Islet precursor cell (in vitro differentiated cells): ENCODE results near the gene REG1B.

Source experiments
- DNase-seq: peaks from one replicate; pipeline ENCODE4 v3.0.0-alpha.2; 2018

REG1B gene, protein sequence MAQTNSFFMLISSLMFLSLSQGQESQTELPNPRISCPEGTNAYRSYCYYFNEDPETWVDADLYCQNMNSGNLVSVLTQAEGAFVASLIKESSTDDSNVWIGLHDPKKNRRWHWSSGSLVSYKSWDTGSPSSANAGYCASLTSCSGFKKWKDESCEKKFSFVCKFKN

DNA sequence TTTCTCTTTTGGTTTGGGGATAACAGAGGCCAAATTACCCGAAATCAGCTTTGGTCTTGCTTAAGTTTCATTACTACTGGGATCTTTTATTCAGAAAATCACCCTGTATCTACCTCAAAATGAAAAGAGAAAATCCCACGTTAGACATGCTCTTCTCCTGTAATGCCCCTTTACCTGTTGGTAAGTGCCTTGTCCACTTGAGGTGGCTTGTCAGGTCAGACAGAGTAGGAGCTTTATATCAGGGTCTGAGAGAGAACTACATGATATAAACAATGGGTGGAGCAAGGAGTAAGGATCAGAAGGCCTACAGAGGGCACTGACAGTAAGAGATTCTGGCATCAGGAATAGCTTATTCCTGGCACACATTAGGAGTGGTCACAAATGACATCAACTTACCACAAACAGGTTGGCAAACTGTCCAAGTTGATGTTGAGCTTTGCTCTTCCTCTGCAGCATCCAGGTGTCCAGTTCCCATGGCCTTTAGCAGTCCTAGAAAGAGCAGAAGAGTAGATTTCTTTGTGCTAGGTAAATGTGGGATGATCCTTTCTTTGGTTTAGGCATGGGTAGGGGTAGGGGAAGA, at the start of gene REG1B:
REG1B (minus strand) TSS at position 209 of the 580 bp plus-strand sequence. CDS start 381 bp downstream, outside the sequence.
- no peak for DNase-seq

DNA sequence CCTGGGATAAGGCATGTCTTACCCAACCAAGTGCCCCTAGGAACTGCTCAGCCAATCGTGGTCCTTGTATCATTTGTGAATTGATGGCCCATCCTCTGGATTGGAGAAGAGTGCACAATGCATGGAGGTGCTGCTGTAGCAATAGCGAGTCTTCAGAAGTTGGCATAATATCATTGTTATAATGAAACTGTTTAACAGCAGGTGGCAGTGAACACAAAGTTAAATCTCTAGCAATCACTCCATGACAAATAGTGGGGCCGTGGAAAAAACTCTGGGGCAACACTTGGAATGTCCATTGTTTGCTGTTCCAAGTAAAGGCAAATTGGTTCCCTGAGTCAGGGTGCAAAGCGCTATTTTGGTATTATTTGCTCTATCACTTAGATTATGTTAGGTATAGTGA, 43.9 kb upstream of the REG1B start:
- no peak for DNase-seq

DNA sequence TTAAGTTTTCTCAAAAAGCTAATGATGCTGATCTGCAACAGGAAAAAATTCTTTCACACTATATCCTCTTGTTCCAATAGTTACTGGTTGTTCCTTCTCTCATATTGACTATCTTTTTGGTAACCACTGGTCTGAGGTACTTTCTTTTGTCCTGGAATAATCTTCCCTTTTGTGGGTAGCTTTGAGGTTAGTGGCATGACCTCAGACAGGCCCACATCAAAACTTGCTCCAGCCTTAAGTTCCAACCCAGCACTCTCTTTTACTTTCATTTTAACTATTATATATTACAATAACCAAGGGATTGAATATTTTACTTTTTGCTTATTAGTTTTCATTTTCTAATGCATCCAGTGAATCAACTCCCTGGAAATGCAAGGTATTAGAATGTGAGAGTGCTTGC, 42.0 kb upstream of the REG1B start:
- DNase-seq: no peak

DNA sequence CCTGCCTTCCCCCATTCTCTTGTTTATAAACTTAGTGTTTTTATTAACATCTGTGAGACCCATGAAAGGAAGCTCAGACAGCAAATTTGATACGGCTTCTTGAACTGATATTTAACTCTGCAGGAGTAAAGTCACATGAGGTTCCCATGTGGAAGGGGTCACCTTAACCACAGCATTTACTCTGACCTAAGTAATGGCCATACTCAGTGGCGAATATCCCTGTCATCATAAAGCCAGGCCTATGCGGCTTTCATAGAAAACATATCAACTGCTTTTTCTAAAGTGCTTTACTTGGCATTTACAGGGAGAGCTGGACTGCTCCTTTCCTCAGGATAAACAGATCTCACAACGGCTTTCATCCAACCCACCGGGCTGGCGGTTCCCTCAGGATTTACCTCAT, 41.5 kb upstream of the REG1B start:
- no peak for DNase-seq

DNA sequence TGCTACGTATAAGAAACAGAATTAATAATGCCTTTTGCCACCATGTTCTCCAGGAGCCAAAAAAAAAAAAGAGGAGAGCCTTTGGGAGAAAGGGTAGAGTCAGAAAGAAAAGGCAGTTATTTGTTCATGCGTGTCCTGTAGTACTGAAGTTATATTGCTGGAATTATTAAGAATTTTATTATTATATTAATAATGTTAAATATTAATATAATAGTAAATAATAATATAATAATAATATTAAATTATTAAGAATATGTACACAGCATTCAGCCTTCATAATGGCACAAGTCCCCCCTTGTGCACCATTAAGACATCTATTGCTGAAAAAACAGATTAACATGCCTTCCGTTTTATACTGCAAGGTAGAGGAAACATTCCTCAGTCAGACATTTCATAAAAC, 40.6 kb upstream of the REG1B start:
- no peak for DNase-seq

DNA sequence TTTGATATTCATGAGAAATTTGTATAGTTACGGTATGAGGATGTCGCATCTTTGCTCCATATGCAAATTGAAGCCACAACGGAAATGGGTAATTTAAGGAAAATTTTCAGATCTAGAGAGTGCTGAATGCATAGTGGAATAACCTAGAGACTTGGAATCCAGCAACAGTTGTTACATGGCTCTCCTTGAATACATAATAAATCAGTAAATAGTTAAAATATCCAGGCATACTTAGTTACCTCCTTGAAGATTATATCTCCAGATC, 37.9 kb upstream of the REG1B start:
- no peak for DNase-seq

DNA sequence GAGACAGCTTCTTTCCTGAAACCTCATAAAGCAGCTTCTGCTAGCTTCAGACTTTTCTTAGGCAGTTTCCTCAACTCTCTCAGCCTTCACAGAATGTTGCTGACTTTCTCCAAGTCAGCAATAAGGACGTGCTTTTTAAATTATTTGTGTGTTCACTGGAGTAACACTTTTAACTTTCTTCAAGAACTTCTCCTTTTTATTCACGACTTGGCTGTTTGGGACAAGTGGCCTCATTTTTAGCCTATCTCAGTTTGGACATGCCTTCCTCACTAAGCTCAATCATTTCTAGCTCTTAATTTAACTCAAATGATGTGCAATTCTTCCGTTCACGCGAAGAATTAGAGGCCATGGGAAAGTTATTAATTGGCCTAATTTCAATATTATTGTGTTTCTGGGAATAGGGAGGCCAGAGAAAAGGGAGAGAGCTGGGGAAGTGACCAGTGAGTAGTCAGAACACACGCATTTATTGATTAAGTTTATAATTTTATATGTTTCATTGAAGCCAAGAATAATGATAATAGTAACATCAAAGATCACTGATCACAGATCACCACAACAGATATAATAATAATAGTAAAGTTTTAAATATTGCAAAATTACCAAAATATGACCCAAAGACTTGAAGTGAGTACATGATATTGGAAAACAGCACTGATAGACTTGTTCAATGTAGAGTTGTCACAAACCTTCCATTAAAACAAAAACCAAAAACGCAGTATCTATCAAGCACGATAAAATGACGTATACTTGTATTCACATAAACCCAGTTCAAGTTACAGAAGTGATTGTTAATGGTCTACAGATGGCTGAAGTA, 37.3 kb upstream of the REG1B start:
- no peak for DNase-seq

DNA sequence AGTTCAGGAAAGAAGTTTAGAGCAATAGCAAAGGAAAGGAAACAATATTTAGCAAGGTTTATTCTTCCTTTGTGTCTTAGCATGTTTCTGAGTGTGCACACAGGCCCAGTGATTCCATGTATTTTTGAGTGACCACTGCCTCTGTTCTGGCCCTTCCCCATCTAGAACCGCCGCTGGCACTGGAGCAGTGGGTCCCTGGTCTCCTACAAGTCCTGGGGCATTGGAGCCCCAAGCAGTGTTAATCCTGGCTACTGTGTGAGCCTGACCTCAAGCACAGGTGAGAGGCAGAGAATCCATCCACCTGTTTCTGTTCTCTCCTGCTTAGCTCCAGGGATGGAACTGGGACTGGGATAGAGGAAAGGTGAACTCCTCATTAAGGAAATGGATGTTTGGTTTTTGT, 34.9 kb upstream of the REG1B start:
- DNase-seq: no peak

DNA sequence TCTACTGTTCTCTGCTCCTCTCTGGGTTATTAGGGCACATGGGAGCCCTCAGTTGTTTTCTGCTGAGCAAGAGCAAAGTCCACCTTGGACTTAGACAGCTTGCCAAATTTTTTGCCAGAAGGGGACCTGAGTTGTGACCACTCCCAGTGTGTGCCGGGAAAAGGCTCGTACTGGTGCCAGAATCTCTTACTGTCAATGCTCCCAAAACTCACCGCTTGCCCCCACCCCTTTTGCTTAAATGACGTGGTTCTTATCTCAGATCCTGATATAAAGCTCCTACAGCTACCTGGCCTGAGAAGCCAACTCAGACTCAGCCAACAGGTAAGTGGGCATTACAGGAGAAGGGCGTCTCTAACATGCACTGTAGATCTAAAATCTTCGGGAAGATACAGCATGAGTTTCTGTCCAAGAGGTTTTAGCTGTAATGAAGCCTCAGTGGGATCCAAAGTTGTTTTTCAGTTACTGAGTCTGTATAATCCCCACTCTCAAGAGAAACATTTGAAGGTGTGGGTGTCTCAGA, 32.5 kb upstream of the REG1B start, which contains the start of gene REG1A:
REG1A (plus strand) TSS at position 295 of the 520 bp plus-strand sequence. CDS start 374 bp downstream, outside the sequence.
- no peak for DNase-seq

DNA sequence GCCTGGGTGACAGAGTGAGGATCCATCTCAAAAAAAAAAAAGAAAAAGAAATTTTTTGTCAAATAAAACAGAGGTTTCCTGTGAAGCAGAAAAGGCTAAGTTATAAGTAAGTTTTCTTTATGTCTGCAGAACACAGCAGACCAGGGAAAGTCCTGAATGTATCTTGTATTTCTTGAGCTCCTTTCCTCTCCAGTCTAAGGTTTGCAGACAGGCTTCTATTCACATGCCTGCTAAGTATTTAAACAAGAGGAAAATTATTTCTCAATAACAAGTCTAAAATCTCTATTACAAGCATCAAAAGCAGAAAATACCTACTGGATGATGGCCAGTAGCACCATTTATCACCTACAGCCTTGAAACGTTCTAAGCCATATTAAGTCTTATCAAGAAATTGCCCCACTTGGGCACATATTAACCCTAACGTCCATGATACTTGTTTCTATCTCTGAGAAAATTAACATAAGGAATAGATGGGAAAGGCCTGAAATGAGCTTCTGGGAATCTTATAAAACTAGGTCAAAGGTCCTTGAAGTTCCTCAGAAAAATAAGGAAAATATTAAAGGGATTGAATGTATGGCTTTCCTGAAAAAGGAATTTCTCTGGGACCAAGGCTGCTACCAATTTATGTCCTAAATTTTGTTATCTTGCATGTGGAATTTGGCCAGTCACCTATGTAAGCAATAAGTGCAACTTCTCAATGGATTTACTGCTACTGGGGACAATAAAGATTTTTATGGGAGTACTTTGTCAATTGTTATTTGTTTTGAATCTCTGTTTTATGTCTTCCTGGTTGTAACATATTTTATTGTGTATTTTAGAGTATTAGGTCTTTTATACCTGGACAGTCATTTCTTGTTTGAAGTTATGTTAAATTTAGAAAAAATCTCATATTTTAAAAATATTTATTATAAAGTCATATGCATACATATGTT, 29.5 kb upstream of the REG1B start:
- no peak for DNase-seq

DNA sequence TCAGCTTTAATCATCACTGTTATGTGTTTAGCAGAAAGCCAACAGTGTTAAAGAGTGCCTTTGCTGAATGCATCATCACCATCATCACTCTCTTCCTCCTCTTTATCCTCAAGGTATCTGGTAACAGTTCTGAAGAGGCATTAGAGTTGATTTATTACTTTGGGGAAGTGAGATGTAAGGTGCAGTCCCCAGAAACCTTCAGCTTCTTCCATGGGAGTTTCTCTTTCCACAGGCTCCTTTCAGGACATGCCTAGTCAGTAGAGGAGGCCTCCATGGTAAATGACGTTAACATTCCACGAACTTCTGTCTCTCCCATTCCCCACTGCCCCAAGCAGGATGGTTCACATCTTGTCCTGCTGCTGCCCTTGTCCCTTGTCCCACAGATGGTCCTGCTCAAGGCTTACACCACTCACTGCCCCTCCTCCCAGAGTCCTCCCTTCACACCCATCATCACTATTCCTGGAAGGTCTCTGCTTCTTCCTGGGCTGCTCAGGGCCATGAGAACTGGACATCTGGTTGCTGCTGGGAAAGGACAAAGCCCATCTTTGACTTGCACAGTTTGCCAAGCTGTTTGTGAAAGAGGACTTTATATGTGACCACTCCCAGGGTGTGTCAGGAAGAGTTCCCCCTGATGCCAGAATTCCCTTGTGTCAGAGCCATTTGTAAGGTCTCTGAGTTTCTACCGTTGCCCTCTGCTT, 27.2 kb upstream of the REG1B start:
- DNase-seq: no peak

DNA sequence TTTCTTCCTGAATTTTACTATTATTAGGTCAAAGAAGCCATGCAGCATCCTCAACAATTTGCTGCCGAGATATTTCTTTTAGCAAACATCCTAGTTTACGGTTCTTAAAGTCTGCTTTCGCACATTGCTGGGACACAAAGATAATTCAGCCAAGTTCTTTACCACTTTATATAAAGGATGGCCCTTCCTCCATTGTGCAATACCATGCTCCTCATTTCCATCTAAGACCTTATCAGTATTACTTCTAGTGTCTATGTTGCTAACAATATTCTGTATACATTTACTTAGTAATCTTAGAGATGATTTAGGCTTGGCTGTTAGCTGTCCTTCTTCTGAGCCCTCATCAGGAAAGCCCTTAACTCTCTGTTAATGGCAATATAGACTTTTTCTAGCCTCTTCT, 24.5 kb upstream of the REG1B start:
- no peak for DNase-seq

DNA sequence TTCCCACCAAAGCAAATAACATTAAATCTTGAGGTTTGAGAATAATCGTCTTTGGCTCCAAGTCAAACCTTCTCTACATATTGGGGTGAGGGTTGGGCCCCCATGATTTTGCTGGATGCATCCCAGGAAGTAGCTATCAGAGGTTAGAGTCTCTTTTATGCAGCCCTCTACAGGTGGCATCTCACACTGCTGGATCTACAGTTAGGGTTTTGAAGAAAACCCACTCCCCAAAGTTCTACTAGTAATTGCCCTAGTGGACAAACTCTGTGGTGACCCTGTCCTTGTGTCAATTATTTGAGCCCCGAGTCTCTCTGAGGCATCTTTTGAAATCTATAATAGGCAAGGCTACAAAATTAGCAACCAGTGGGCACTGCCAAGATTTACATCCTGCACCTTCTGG, 17.5 kb upstream of the REG1B start:
- no peak for DNase-seq

DNA sequence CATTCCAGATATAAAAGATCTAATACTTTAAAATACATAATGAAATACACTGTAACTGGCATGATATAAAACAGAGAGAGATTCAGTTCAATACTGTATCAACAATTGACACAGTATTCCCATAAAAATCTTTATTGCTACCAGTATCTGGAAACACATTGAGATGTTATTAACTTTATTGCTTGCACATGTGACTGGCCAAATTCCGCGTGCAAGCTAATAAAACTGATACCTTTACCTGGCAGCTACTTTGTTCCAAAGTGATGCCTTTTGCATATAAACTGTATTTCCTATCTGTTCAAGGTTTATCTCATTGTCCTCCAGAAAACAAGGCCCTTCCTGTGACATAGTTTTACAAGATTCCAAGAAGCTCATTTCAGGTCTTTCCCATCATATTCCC, 15.4 kb upstream of the REG1B start:
- no peak for DNase-seq

DNA sequence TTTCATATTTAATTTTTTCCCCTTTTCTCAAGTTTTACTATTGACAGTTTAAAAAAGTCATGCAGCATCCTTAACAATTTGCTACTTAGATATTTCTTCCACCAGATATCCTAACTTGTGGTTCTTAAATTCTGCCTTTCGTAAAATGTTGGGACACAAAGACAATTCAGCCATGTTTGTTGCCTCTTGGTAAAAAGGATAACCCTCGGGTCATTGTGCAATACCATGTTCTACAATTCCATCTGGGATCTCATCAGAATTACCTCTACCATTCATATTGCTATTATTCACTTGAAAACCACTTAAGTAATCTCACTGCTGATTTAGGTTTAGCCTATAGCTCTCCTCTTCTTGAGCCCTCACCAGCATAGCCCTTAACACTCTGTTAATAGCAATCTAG, 13.2 kb upstream of the REG1B start:
- DNase-seq: no peak

DNA sequence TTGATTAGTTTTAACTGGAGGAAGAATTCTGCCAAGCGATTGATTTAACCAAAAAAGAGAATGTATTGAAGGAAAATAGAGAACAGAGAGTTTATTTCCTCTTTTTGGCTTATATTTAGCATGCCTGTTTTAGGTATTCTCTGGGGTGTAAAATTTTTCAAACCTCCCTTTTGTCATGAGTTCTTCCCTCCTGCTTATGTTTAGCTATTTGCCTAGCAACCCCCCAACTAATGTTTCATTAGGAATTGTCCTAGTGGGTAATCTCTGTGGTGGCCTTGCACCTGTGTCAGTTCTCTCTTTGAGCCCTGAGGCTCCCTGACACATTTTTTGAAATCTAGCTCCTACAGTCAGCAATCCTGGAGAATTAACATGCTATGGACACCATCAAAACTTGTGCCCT, 12.5 kb upstream of the REG1B start:
- DNase-seq: no peak

DNA sequence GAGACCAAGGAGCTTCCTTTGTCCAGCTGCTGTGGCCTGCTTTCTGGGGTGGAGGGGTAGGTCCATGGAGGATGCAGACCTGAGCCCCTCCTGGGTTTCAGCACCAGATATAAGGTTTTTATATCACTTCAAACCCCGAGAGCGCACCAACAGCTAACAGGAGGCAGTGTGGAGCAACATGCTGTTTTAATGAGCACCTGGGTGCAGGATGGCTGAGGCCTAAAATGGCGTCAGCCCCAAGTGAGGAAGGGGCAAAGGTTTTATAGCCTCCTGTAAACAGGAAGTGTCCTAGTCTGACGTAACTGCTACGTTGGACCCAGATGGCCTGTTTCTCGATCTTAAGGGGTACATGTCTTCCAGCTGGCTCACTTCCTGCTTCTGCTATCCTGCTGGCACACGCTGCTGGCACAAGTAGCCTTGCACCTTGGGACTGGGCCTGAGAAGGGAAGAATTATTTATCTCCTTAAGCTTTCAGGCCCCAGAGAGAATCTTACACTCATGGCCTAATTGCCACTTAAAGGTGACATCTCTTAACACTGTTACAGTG, 11.4 kb upstream of the REG1B start:
- DNase-seq: no peak

DNA sequence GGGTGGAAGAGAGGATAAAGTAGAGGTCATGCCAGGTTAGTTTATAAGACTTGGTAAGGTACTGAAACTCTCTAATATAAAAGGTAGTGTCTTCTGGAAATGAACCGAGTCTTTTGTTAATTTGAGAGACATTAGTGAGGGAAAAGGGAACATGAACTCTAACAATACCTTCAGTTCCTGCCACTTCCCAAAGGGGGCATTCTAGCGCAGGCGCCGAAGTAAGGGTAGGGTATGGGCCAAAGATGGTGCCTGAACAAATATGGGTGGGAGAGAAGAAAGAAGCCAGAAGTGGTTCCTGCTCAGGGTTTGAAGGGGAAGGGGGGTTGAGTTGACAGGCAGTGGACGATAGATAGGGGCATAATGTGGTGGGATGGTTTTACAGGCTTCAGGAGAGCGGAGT, 10.1 kb upstream of the REG1B start:
- no peak for DNase-seq

DNA sequence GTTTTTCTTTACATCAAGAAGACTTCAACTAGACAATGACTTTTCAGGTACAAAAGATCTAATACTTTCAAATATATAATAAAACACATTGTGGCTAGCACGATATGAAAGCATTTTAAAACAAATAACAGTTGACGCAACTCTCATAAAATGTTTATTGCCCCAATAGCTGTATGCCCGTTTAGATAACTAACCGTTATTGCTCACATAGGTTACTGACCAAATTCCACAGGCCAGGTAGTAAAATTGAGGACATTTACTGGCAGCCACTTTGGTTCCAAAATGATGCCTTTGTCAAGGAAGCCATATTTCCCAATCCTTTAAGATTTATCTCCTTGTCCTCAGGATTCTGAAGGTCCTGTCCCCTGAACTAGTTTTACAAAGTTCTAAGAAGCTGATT, 2.9 kb upstream of the REG1B start:
- no peak for DNase-seq

DNA sequence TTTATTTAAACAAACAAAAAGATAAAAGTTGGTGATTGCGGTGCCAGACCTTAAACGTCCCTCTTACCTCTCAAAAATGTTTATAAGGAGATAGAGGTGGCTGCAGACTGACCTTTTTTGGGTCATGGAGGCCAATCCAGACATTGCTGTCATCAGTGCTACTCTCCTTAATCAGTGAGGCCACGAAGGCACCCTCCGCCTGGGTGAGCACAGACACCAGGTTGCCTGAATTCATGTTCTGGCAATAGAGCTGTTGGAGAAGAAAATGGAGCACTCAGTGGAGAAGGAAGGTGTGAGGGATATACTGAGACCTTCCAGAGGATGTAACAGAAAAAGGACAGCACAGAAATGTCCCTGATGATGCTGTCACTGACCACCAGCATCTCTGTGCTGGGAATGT, 1.5 kb downstream of the REG1B start:
- no peak for DNase-seq

DNA sequence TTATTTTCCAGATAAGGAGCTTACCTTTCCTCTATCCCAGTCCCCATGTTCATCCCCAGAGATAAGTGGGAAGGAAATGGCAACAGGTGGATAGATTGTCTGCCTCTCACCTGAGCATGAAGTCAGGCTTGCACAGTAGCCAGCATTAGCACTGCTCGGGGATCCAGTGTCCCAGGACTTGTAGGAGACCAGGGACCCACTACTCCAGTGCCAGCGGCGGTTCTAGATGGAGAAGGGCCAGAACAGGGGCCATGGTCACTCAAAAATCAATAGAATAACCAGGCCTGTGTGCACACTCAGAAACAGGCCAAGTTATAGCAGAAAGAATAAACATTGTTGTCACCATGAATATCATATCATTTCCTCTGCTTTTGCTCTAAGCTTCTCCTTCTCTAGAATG, 2.4 kb downstream of the REG1B start:
- no peak for DNase-seq

DNA sequence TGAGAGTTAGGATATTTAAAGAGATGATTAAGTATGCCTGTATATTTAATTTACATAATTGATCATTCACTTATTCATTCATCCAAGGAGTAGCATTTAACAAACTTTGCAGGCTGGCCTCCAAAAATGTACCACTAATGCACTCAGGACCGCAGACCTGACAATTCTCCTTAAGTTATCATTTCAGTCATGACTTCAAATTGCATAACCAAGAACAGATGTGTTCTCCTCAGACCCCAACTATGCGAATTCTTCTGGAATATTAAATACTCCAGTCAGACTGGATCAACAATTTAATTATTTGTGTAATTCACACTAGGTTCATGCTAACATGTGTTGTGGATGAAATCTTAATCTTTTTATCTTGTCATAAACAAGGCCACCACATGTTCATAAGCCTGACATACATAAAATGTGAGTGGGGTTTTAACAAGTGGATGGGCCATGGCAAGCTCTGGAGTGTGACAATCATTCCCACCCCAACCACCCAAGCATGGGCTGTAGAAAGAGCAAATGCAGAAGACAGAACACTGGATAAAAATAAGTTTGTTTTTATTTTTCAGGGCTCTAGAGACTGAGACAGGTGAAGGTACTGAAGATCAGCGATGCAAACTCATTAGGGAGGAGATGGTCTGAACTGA, 3.2 kb downstream of the REG1B start:
- DNase-seq: no peak
